K562 (cell line): ENCODE results near the gene BOC. TPM values are rescaled to one million over a fixed set of nuclear protein-coding genes. Genes with fewer than 3 reads are reported as not detected.

Source experiments
- POLR2AphosphoS2 ChIP-seq: IDR thresholded peaks from 2 replicates; pipeline ENCODE4 v1.6.1; 2012; ENCODE audit warnings: low read length, improper control_type of control experiment
- polyA plus RNA-seq, 8 experiments: library from polyadenylated mRNA; depleted of rRNA in 4 of 8; stranded (reverse) in 5 of 8; unstranded in 3 of 8; fragments of >200 nt; fragmentation: Nextera tagmentation in 2 of 8; fragmentation: Illumina TruSeq in 1 of 8; extraction: Ambion mirVana in 2 of 8; extraction: Trizol in 1 of 8; gene quantifications; 2 replicates each; pipeline versions ENCODE4 v1.2.1 to v1.2.3, GENCODE V29; 2011 to 2014; ENCODE audit warnings: inconsistent platforms in 1 of 8, missing spikeins in 1 of 8
- total RNA-seq, 7 experiments: library from RNA; depleted of rRNA in 6 of 7; stranded (reverse); fragments of >200 nt in 6 of 7; fragmentation: Illumina TruSeq in 2 of 7; extraction: Trizol in 2 of 7; gene quantifications; 2 replicates each; pipeline versions ENCODE4 v1.2.1 to v1.2.3, GENCODE V29; 2011 to 2021; ENCODE audit warnings: low replicate concordance in 1 of 7
- TF ChIP-seq, protein P1 (sequence below): fragments of 450-650 bp; IDR thresholded peaks from 2 replicates; pipeline ENCODE4 v1.6.1; 2018; ENCODE audit warnings: mild to moderate bottlenecking, low read depth; ENCODE audit not compliant: partially characterized antibody
- TF ChIP-seq, protein P2 (sequence below): IDR thresholded peaks from 3 replicates; pipeline ENCODE4 v1.6.1; 2011; ENCODE audit warnings: borderline replicate concordance, mild to moderate bottlenecking, moderate library complexity; ENCODE audit not compliant: insufficient read length; ENCODE audit errors: extremely low read depth
- TF ChIP-seq, protein P3 (sequence below): fragments of 450-650 bp; IDR thresholded peaks from 2 replicates; pipeline ENCODE4 v1.6.1; 2017; ENCODE audit warnings: antibody characterized with exemption

BOC gene
- total and polyA plus RNA-seq, 9 of the 15 experiments (the other 6 are each of a cell fraction or from before 2014, with no cell fraction given), result not detected

DNA sequence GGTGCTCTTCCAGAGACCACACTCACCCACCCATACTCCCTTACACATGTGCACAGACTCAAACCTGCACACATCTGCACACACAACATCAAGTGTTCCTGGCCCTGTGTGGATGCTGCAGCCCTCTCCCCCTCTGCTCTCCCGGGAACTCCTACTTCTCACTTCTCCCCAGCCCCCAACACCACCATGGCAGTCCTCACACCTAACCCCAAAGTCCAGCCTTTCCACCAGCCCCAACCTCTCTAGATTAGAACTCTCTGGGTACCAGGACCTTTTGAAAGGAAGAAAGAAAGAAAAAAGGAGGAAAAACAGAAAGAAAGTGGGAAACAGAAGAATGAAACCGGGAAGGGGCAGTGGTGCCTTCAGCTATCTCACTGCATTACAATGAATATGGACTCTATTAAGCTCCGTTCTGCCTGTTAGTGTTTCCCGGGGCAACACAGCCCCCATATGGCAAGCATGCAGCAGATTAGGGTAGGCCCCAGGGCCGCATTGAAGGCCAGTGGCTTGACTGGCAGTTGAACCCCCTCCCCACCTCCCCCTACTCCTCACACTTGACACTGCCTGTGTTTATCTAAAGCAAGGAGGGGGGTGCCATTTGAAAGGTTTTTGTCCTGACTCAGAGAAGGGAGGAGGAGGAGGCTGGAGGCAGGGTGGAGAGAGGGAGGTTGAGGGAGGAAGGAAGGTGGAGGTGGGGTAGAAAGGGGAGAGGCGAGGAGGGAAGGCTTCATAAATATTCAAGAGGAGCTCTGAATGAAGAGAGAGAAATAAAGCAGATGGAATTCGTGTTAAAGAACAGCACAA, 30.1 kb downstream of the BOC start (continued):
- TF ChIP-seq, protein P1, sequence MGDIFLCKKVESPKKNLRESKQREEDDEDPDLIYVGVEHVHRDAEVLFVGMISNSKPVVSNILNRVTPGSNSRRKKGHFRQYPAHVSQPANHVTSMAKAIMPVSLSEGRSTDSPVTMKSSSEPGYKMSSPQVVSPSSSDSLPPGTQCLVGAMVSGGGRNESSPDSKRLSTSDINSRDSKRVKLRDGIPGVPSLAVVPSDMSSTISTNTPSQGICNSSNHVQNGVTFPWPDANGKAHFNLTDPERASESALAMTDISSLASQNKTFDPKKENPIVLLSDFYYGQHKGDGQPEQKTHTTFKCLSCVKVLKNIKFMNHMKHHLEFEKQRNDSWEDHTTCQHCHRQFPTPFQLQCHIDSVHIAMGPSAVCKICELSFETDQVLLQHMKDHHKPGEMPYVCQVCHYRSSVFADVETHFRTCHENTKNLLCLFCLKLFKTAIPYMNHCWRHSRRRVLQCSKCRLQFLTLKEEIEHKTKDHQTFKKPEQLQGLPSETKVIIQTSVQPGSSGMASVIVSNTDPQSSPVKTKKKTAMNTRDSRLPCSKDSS, result no peak
- TF ChIP-seq POLR2AphosphoS2, result no peak
- TF ChIP-seq, protein P2, sequence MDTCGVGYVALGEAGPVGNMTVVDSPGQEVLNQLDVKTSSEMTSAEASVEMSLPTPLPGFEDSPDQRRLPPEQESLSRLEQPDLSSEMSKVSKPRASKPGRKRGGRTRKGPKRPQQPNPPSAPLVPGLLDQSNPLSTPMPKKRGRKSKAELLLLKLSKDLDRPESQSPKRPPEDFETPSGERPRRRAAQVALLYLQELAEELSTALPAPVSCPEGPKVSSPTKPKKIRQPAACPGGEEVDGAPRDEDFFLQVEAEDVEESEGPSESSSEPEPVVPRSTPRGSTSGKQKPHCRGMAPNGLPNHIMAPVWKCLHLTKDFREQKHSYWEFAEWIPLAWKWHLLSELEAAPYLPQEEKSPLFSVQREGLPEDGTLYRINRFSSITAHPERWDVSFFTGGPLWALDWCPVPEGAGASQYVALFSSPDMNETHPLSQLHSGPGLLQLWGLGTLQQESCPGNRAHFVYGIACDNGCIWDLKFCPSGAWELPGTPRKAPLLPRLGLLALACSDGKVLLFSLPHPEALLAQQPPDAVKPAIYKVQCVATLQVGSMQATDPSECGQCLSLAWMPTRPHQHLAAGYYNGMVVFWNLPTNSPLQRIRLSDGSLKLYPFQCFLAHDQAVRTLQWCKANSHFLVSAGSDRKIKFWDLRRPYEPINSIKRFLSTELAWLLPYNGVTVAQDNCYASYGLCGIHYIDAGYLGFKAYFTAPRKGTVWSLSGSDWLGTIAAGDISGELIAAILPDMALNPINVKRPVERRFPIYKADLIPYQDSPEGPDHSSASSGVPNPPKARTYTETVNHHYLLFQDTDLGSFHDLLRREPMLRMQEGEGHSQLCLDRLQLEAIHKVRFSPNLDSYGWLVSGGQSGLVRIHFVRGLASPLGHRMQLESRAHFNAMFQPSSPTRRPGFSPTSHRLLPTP, result no peak
- TF ChIP-seq, protein P3, sequence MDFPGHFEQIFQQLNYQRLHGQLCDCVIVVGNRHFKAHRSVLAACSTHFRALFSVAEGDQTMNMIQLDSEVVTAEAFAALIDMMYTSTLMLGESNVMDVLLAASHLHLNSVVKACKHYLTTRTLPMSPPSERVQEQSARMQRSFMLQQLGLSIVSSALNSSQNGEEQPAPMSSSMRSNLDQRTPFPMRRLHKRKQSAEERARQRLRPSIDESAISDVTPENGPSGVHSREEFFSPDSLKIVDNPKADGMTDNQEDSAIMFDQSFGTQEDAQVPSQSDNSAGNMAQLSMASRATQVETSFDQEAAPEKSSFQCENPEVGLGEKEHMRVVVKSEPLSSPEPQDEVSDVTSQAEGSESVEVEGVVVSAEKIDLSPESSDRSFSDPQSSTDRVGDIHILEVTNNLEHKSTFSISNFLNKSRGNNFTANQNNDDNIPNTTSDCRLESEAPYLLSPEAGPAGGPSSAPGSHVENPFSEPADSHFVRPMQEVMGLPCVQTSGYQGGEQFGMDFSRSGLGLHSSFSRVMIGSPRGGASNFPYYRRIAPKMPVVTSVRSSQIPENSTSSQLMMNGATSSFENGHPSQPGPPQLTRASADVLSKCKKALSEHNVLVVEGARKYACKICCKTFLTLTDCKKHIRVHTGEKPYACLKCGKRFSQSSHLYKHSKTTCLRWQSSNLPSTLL, result no peak
